ENCODE results near the gene KRTAP9-6.

Gene KRTAP9-6

DNA sequence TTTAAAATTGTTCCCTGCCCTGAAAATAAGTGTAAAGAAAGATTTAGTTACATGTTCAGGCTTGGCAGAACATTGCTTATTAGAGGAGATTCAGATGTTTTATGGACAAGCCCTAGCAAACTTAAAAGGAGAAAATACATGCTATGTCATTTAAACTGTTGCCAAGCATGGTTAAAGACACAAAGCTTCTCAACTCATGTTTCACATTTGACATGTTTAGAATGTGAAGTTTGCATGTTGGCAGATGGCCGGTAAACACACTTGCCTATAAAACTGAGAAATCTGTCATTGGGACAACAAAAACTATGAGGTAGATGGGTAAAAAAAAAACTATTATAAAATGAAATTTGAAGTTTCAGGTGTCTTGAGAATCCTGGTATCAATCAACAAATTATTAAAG, 31.7 kb downstream of the KRTAP9-6 start:
- Histone ChIP-seq H3K9ac (ENCODE audit: low read length) (no peak overlapping the region), H4K20me1 (ENCODE audit: low read depth, low read length) (no peaks in the 10 kb centered on the region), H3K4me3 (ENCODE audit: insufficient read depth, low read length, poor library complexity, severe bottlenecking) (no peak overlapping the region), H3K9me3 (ENCODE audit: insufficient read depth, low read length) (no peaks in the 10 kb centered on the region), H3K79me2 (ENCODE audit: insufficient read depth, low read length) (no peaks in the 10 kb centered on the region), H3K36me3 (ENCODE audit: low read length) (no peaks in the 10 kb centered on the region), H3K9me2 (replicated peaks; ENCODE audit: insufficient read depth, low read length) (no peaks in the 10 kb centered on the region), H3K4me2 (ENCODE audit: low read depth, low read length, poor library complexity, severe bottlenecking) (no peak overlapping the region), H3F3A (ENCODE audit: insufficient read depth) (no peaks in the 10 kb centered on the region), H2AFZ (ENCODE audit: low read depth, low read length, severe bottlenecking) (no peak overlapping the region), H3K27me3 (ENCODE audit: low read length) (no peaks in the 10 kb centered on the region), H3K27ac (ENCODE audit: low read depth, low read length) (no peak overlapping the region)
- TF ChIP-seq EZH2phosphoT487 (conservative IDR thresholded peaks at IDR 0.05; ENCODE audit: low read length) = no peak
- TF ChIP-seq, protein P1, sequence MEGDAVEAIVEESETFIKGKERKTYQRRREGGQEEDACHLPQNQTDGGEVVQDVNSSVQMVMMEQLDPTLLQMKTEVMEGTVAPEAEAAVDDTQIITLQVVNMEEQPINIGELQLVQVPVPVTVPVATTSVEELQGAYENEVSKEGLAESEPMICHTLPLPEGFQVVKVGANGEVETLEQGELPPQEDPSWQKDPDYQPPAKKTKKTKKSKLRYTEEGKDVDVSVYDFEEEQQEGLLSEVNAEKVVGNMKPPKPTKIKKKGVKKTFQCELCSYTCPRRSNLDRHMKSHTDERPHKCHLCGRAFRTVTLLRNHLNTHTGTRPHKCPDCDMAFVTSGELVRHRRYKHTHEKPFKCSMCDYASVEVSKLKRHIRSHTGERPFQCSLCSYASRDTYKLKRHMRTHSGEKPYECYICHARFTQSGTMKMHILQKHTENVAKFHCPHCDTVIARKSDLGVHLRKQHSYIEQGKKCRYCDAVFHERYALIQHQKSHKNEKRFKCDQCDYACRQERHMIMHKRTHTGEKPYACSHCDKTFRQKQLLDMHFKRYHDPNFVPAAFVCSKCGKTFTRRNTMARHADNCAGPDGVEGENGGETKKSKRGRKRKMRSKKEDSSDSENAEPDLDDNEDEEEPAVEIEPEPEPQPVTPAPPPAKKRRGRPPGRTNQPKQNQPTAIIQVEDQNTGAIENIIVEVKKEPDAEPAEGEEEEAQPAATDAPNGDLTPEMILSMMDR (IDR thresholded peaks at IDR 0.05; ENCODE audit: insufficient read depth, low read length, poor library complexity, severe bottlenecking) = no peak

DNA sequence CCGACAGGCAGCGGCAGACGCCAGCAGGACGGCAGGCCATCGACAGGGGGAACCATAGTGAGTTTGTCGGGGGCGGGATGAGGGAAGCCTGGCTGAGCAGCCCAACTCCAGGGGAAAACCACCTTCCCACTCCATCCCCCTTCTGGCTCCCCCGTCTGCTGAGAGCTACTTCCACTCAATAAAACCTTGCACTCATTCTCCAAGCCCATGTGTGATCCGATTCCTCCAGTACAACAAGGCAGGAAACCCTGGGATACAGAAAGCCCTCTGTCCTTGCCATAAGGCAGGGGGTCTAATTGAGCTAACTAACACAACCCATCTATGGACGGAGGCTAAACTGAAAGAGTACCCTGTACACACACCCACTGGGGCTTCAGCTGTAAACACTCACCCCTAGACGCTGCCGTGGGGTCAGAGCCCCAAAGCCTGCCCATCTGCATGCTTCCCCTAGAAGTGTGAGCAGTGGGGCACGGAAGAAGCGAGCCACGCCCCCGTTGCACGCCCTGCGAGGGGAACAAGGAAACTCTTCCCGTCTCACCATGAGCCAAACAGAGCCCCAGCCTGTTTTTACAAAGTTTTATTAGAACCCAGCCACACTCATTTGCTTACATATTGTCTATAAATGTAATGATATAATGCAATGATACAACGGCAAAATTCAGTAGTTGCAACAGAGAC, 33.4 kb downstream of the KRTAP9-6 start:
- Histone ChIP-seq H3K4me3 (ENCODE audit: insufficient read depth, low read length, poor library complexity, severe bottlenecking) (no peak overlapping the region), H4K20me1 (ENCODE audit: low read depth, low read length) (no peaks in the 10 kb centered on the region), H3K27me3 (ENCODE audit: low read length) (no peaks in the 10 kb centered on the region), H3K4me2 (ENCODE audit: low read depth, low read length, poor library complexity, severe bottlenecking) (no peak overlapping the region), H3K9me3 (ENCODE audit: insufficient read depth, low read length) (no peaks in the 10 kb centered on the region), H2AFZ (ENCODE audit: low read depth, low read length, severe bottlenecking) (no peak overlapping the region), H3K79me2 (ENCODE audit: insufficient read depth, low read length) (no peaks in the 10 kb centered on the region), H3K27ac (ENCODE audit: low read depth, low read length) (no peak overlapping the region), H3K9ac (ENCODE audit: low read length) (no peak overlapping the region), H3K9me2 (replicated peaks; ENCODE audit: insufficient read depth, low read length) (no peaks in the 10 kb centered on the region), H3K36me3 (ENCODE audit: low read length) (no peaks in the 10 kb centered on the region), H3F3A (ENCODE audit: insufficient read depth) (no peaks in the 10 kb centered on the region)
- TF ChIP-seq, protein P1 (IDR thresholded peaks at IDR 0.05; ENCODE audit: insufficient read depth, low read length, poor library complexity, severe bottlenecking) = no peak
- TF ChIP-seq EZH2phosphoT487 (conservative IDR thresholded peaks at IDR 0.05; ENCODE audit: low read length) = no peak

DNA sequence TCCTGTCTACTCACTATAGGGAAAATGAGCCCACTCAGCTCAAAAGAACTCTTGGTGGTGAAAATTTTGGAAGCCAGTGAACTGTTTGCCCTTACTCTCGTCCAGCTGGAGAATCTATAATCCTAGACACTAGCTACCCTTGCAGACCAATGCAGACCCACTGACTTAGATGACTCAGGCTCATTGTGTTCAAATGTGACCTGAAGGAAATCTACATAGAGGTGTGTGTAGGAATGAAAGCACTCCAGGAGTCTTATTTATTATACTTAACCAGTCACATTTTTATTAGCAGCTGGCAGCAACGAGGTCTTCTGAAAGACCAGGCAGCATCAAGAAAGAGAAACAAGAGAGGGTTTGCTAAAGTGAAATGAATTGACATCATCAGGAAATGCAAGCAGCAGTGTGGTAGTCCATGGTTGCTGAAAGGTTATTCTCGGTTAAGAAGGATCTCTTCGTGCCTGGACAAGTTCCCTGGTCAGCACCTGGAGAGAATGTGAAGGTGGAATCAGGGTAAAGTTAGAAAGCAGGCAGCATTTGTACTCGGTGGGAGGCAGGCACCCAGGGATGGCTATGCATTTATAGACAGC, 36.1 kb downstream of the KRTAP9-6 start:
- Histone ChIP-seq H3K27me3 (ENCODE audit: low read length) (no peaks in the 10 kb centered on the region), H2AFZ (ENCODE audit: low read depth, low read length, severe bottlenecking) (no peak overlapping the region), H3K27ac (ENCODE audit: low read depth, low read length) (no peak overlapping the region), H3K79me2 (ENCODE audit: insufficient read depth, low read length) (no peaks in the 10 kb centered on the region), H3F3A (ENCODE audit: insufficient read depth) (no peaks in the 10 kb centered on the region), H3K9me2 (replicated peaks; ENCODE audit: insufficient read depth, low read length) (no peaks in the 10 kb centered on the region), H3K4me2 (ENCODE audit: low read depth, low read length, poor library complexity, severe bottlenecking) (no peak overlapping the region), H3K9me3 (ENCODE audit: insufficient read depth, low read length) (no peaks in the 10 kb centered on the region), H3K9ac (ENCODE audit: low read length) (no peak overlapping the region), H4K20me1 (ENCODE audit: low read depth, low read length) (no peaks in the 10 kb centered on the region), H3K36me3 (ENCODE audit: low read length) (no peaks in the 10 kb centered on the region), H3K4me3 (ENCODE audit: insufficient read depth, low read length, poor library complexity, severe bottlenecking) (no peak overlapping the region)
- no peak for TF ChIP-seq EZH2phosphoT487 (conservative IDR thresholded peaks at IDR 0.05; ENCODE audit: low read length)
- TF ChIP-seq, protein P1 (IDR thresholded peaks at IDR 0.05; ENCODE audit: insufficient read depth, low read length, poor library complexity, severe bottlenecking) = no peak
